ENCODE measurements around the gene MPZL1. TPM values are rescaled to one million over a fixed set of nuclear protein-coding genes. Genes with fewer than 3 reads are reported as not detected.

Gene MPZL1
- total RNA-seq, 1 experiment from 2014 or later: 52.9 TPM

GRCh38 chr1:167748906-167749305 lies 27.1 kb downstream of the MPZL1 start:
- no peaks in the 10 kb centered on the region for H4K20me1 ChIP-seq (ENCODE audit: insufficient read depth)
- H3K79me2 ChIP-seq (ENCODE audit: insufficient read depth, low read length): peaks cover 73% of the 10 kb centered on the region
- no peaks in the 10 kb centered on the region for H3K27me3 ChIP-seq (ENCODE audit: insufficient read depth, low read length)
- H2AFZ ChIP-seq (ENCODE audit: low read depth, low read length, poor library complexity, severe bottlenecking): no peak overlapping the region
- no peak for ATAC-seq
- TF ChIP-seq CTCF (IDR thresholded peaks at IDR 0.05 in 2 of 3, conservative IDR thresholded peaks at IDR 0.05 in 1 of 3; ENCODE audit: borderline replicate concordance in 1 of 3, insufficient read depth in 1 of 3, low read depth in 2 of 3, low read length in 2 of 3): no peak
- TF ChIP-seq YY1 (IDR thresholded peaks at IDR 0.05; ENCODE audit: extremely low read depth, insufficient replicate concordance, low read depth, low read length): no peak
- no peak for TF ChIP-seq JUND (IDR thresholded peaks at IDR 0.05)
- no peak for TF ChIP-seq EZH2phosphoT487 (IDR thresholded peaks at IDR 0.05; ENCODE audit: borderline replicate concordance)
- TF ChIP-seq EZH2 (IDR thresholded peaks at IDR 0.05): no peak
- no peak for TF ChIP-seq SP1 (IDR thresholded peaks at IDR 0.05; ENCODE audit: low read depth)
- no peak for TF ChIP-seq ELF1 (IDR thresholded peaks at IDR 0.05; ENCODE audit: borderline replicate concordance, low read depth)
- TF ChIP-seq CEBPB (IDR thresholded peaks at IDR 0.05; ENCODE audit: low read depth): no peak
- no peak for TF ChIP-seq ATF3 (IDR thresholded peaks at IDR 0.05)
- TF ChIP-seq POLR2A (IDR thresholded peaks at IDR 0.05; ENCODE audit: borderline replicate concordance, extremely low read depth, insufficient read depth, insufficient read length): no peak
- H3K4me3 ChIP-seq (replicated peaks in 1 of 2; ENCODE audit: low read depth in 1 of 2, low read length in 2 of 2): no peak overlapping the region
- DNase-seq (ENCODE audit: low read depth, low spot score): no peak
- H3K36me3 ChIP-seq (ENCODE audit: control insufficient read depth in 1 of 2, insufficient read depth in 2 of 2, low read length in 2 of 2): no peaks in the 10 kb centered on the region
- ChIA-PET RAD21 (ENCODE audit: low non-redundant PET in 1 of 2, low total read pairs in 2 of 2, uncharacterized antibody in 2 of 2, unreplicated experiment in 2 of 2) (no interaction called here), POLR2A (no interaction called here), CTCF (interaction anchor here (1.1 kb wide), 1 partner anchor 32 kb away, joined by 3 read pairs; no protein-coding TSS in a partner anchor)
- intact Hi-C loops (cut with micrococcal nuclease): no loop called here
- BruUV-seq (replicated peaks): no TSS peak
- H3K27ac ChIP-seq (ENCODE audit: low read depth, low read length): no peak overlapping the region
- no peaks in the 10 kb centered on the region for H3K9me3 ChIP-seq (ENCODE audit: control insufficient read depth in 1 of 2, insufficient read depth in 1 of 2, low read depth in 1 of 2, low read length in 2 of 2)
- H3K9ac ChIP-seq (ENCODE audit: low read length): no peak overlapping the region
- H3K4me2 ChIP-seq (ENCODE audit: low read length): no peak overlapping the region
- no peaks in the 10 kb centered on the region for H3K9me2 ChIP-seq (ENCODE audit: insufficient read depth)
- peaks cover 4 to 15% of the 10 kb centered on the region in 2 experiments; a peak in 3 of 4 replicates for H3K4me1 ChIP-seq (ENCODE audit: control insufficient read depth in 1 of 2, insufficient read depth in 2 of 2, low read length in 2 of 2)
